Activated T-helper 1 cell treated with anti-CD3 and anti-CD28 coated beads, Interleukin-12 subunit alpha, Interleukin-12 subunit beta, Interleukin-2, Interleukin-4 antibody, amounts not matched to agents 30 ng/mL and 10 ng/mL and 1 ng/mL, durations not matched to agents 14 hours and 24 hours and 36 hours (primary cell): ENCODE results near the gene NFX1. TPM values are rescaled to one million over a fixed set of nuclear protein-coding genes. Genes with fewer than 3 reads are reported as not detected.
A peak's percentile ranks its signal among the peaks of the same experiment; 100 is the strongest.

Experiments
- DNase-seq: peaks from one replicate; pipeline ENCODE4 v3.0.0; 2021; ENCODE audit warnings: low spot score
- H3K27ac Mint-ChIP-seq: one replicate; pipeline ENCODE4 v1.8.0; 2021; ENCODE audit warnings: mild to moderate bottlenecking, mixed read lengths
- H3K27me3 Mint-ChIP-seq: one replicate; pipeline ENCODE4 v1.8.0; 2022; ENCODE audit warnings: mild to moderate bottlenecking, moderate library complexity, mixed read lengths; ENCODE audit not compliant: insufficient read depth
- H3K36me3 Mint-ChIP-seq: one replicate; pipeline ENCODE4 v1.8.0; 2021; ENCODE audit warnings: low read depth, mixed read lengths
- H3K4me1 Mint-ChIP-seq: one replicate; pipeline ENCODE4 v1.8.0; 2021; ENCODE audit warnings: low read depth, mixed read lengths
- H3K4me3 Mint-ChIP-seq: one replicate; pipeline ENCODE4 v1.8.0; 2021; ENCODE audit warnings: mild to moderate bottlenecking, moderate library complexity, mixed read lengths
- H3K9me3 Mint-ChIP-seq: one replicate; pipeline ENCODE4 v1.8.0; 2021; ENCODE audit warnings: mixed read lengths
- intact Hi-C: fragments of 100-400 bp; cut with micrococcal nuclease; formaldehyde crosslinking; loops from one replicate; pipeline ENCODE4 v1.15.1; 2024
- total RNA-seq: library from RNA; stranded (reverse); gene quantifications from 2 replicates; pipeline ENCODE4 v1.2.3, GENCODE V29; 2022

NFX1 gene
- total RNA-seq, 1 donor from 2014 or later, result 37.6 TPM

DNA sequence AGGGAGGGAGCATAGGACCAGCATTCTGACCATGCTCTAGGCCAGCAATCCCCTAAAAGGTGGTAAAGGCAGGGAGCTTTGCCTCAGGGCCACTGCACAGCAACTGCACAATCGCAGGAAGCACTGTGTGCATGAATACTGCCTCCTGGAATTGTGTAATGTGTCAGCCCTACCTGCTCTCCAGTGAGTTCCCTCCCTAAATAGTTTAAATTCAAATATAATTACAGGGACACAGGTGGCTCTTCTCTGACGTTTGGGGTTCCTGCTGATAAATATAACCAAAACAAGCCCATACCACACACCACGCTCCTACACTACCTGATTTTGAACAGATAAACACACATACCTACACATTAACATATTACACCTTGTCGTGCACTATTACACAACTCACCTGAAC lies 34.8 kb upstream of the NFX1 start:
- Mint-ChIP-seq H3K27ac (no peak overlapping the region), H3K4me3 (no peak overlapping the region), H3K4me1 (peaks cover 9% of the 10 kb centered on the region), H3K36me3 (peaks cover 58% of the 10 kb centered on the region), H3K27me3 (no peaks in the 10 kb centered on the region), H3K9me3 (no peaks in the 10 kb centered on the region)
- no peak for DNase-seq
- intact Hi-C loops, result no loop called here

DNA sequence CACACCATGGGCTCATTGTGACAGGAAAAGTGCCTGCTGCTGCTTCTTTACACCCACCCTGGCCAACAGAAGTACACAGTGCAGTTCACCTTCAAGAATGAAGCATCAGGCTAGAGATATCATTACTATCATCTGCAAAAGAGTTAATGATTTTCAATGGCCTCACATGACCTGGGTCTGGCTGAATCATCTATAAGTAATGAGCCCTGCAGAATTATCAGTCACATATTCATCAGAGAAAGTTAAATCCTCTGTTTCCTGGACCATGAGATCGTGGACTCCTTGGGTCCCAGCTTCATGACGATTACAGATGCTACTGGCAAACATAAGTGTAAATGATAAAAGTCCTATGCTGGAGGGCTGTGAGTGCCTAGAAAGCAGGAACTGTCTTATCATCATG lies 34.1 kb upstream of the NFX1 start:
- Mint-ChIP-seq H3K4me3 (no peak overlapping the region), H3K9me3 (no peaks in the 10 kb centered on the region), H3K4me1 (peaks cover 17% of the 10 kb centered on the region), H3K27me3 (no peaks in the 10 kb centered on the region), H3K36me3 (peaks cover 63% of the 10 kb centered on the region), H3K27ac (no peak overlapping the region)
- intact Hi-C loops, result no loop called here
- DNase-seq, result no peak

- no peak overlapping the region for H3K27ac Mint-ChIP-seq
- H3K36me3 Mint-ChIP-seq, result peaks cover 67% of the 10 kb centered on the region
- peaks cover 17% of the 10 kb centered on the region for H3K4me1 Mint-ChIP-seq
- intact Hi-C loops, result no loop called here
- H3K4me3 Mint-ChIP-seq, result no peak overlapping the region
- DNase-seq, result no peak
- H3K27me3 Mint-ChIP-seq, result no peaks in the 10 kb centered on the region
- no peaks in the 10 kb centered on the region for H3K9me3 Mint-ChIP-seq
Measured at GRCh38 chr9:33257276-33257675, 33.0 kb upstream of the NFX1 start.

DNA sequence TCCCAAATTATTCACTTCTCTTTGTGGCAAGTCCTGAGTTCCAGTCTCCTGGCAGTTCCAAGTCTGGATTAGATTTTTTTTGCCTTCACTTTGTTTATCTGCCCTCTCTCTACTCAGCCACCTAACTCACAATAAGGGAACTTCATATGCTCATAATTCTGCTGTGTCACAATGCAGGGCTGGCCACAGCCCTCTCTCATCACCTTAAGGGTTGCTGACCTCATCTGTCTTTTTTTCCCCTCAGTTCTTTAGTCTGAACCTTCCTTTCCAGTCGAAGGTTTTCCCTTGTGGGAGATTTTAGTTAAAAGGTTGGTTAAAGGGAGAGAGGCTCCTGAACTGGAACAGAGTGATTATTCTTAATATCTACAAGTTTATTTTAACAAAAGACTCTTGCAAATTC lies 29.9 kb upstream of the NFX1 start:
- H3K4me1 Mint-ChIP-seq, result peaks cover 30% of the 10 kb centered on the region
- H3K27ac Mint-ChIP-seq, result peak overlapping the region; percentile 2
- no peaks in the 10 kb centered on the region for H3K27me3 Mint-ChIP-seq
- peaks cover 57% of the 10 kb centered on the region for H3K36me3 Mint-ChIP-seq
- intact Hi-C loops, result no loop called here
- H3K9me3 Mint-ChIP-seq, result no peaks in the 10 kb centered on the region
- no peak for DNase-seq
- H3K4me3 Mint-ChIP-seq, result no peak overlapping the region

DNA sequence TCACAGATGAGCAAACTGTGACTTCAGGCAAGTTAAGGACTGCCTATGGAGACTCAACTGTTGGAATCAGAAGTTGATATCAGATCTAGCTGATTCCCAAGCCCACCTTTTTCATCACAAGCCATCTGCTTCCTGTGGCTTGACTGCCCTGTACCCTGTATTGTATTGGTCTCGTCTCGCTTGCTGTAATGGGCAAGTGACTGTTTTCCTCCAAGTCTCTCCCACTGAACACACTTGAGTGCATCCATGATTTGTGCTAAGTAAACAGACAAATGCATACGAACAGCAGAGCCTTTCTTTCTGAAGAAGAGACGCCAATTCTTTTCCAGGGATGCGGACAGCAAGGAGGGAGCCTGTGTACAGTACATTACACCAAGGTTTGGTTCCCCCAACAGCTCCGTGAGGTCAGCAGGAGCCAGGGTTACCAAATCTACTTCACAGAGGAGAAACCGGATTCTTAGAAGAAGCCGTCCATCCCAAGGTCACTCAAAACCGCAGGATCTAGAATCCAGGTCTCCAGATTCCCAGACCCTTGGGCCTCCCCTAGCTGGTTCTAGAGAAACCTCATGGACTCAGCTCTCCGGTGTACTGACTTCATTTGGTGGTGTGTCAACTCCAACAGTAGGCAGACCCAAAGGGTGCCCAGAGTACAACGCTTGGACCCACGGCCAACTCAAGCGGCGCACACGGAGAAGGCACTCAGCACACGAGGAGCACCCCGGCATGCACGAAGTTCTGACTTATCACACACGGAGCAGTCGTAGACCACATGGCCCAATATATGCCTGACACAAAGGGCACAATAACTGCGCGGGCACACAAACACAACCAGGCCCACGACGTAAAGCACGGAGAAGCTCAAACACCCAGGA lies 26.9 kb upstream of the NFX1 start:
- peaks cover 60% of the 10 kb centered on the region for H3K4me1 Mint-ChIP-seq
- intact Hi-C loops, result loop anchor here (1.0 to 2.0 kb wide), 8 partner anchors 27 to 785 kb away; partner anchors contain the start of genes APTX, B4GALT1, DNAJA1 and NFX1
- peak; percentile 7 for DNase-seq

GRCh38 chr9:33264003-33264472 lies 26.3 kb upstream of the NFX1 start:
- intact Hi-C loops, result loop anchor here (1.0 to 2.0 kb wide), 8 partner anchors 26 to 785 kb away; partner anchors contain the start of genes APTX, B4GALT1, DNAJA1 and NFX1
- H3K36me3 Mint-ChIP-seq, result peaks cover 46% of the 10 kb centered on the region

More for the DNA sequence above, 26.9 kb upstream of the NFX1 start:
- Mint-ChIP-seq H3K9me3 (no peaks in the 10 kb centered on the region), H3K4me3 (peak overlapping the region; percentile 96), H3K36me3 (peaks cover 50% of the 10 kb centered on the region), H3K27ac (peak overlapping the region; percentile 94), H3K27me3 (no peaks in the 10 kb centered on the region)

DNA sequence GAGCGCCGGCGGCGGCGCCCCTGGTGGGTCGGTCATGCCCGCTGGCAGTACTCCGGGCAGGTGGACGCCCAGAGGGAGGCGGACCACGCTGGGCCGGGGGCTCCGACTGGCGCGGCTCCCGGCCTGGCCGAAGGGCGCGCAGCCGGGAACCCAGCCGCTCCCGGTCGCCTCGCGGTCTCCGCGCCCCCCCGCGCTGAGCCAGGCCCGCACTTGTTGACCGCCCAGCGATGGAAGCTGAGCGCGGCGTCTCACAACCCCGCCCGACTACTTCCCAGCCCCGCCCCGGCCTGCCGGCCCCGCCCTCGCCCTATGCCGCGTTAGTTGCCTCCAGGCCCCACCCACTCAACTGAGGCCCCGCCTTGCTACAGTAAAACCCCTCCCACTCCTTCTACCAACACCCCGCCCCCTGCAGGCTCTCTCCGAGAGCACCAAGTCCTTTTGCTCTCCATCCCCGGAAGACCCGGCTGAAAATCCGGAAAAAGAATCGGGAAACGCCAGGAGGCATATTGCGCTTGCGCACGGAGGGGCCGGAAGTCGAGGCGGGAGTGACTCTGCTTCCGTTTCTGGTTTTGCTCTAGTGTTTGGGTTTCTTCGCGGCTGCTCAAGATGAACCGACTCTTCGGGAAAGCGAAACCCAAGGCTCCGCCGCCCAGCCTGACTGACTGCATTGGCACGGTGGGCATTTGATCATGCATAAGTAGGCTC lies 25.7 kb upstream of the NFX1 start, which contains the start of the genes BAG1 and CHMP5:
TSS of gene BAG1 (minus strand) at position 236 of the 705 bp plus-strand sequence.
TSS of gene CHMP5 (plus strand) at position 577 of the 705 bp plus-strand sequence. CDS start at position 607, 30 bp downstream.
- Mint-ChIP-seq H3K9me3 (no peaks in the 10 kb centered on the region), H3K27me3 (no peaks in the 10 kb centered on the region), H3K4me1 (peaks cover 58% of the 10 kb centered on the region), H3K27ac (peak within 1 kb of the TSS; percentile 94), H3K36me3 (peaks cover 45% of the 10 kb centered on the region), H3K4me3 (peak within 1 kb of the TSS; percentile 96)
- intact Hi-C loops, result loop anchor here (1.0 to 5.0 kb wide), 11 partner anchors 26 to 784 kb away; partner anchors contain the start of genes APTX, B4GALT1, DNAJA1 and NFX1
- peak; percentile 99 for DNase-seq

More at GRCh38 chr9:33264003-33264472, 26.3 kb upstream of the NFX1 start:
- Mint-ChIP-seq H3K27ac (peak overlapping the region; percentile 94), H3K4me1 (peaks cover 60% of the 10 kb centered on the region), H3K27me3 (no peaks in the 10 kb centered on the region), H3K4me3 (peak overlapping the region; percentile 96), H3K9me3 (no peaks in the 10 kb centered on the region)
- DNase-seq, result peak; percentile 28

DNA sequence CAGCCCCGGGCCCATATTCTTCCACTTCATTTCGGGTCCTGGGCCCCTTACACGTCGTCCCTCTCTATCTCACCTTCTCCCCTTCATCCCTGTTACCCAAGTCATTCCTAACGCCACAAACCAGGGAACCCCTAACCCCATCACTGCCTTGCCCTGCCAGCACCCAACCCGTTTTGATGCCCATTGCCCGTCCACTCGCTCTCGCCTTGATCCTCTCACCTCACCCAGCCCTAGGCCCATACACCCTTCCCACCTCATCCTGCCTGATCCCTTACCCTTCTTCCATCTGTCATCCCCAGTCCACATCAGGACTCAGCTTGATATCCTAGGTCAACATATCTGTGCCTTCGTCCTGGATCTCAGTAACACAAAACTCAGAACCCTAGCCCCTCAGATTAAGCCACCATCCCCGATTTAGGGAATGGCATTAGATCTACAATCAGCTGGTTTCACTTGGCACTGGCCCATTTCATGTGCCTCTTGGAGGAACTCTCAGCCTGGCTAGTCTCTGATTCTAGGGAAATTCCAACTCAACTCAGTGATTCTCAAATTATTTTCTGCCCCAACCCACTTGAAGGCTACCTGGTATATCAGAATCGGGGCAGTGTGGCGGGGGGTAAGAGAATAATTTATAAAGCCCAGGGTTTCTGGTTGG lies 25.0 kb upstream of the NFX1 start:
- intact Hi-C loops, result loop anchor here (1.0 to 5.0 kb wide), 4 partner anchors 41 to 783 kb away; partner anchors contain the start of genes NOL6, SMIM27, TOPORS and UBAP2
- Mint-ChIP-seq H3K9me3 (no peaks in the 10 kb centered on the region), H3K36me3 (peaks cover 43% of the 10 kb centered on the region), H3K27me3 (no peaks in the 10 kb centered on the region), H3K4me3 (peak overlapping the region; percentile 90), H3K4me1 (peaks cover 52% of the 10 kb centered on the region), H3K27ac (peak overlapping the region; percentile 85)
- no peak for DNase-seq

GRCh38 chr9:33267151-33267767 lies 23.1 kb upstream of the NFX1 start:
- no peak for DNase-seq
- Mint-ChIP-seq H3K36me3 (peaks cover 43% of the 10 kb centered on the region), H3K4me1 (peaks cover 57% of the 10 kb centered on the region), H3K4me3 (peak overlapping the region; percentile 90), H3K27ac (peak overlapping the region; percentile 81), H3K27me3 (no peaks in the 10 kb centered on the region), H3K9me3 (no peaks in the 10 kb centered on the region)
- intact Hi-C loops, result loop anchor here (5.0 kb wide), 1 partner anchor 715 kb away; the partner anchor contains the start of genes SMIM27 and TOPORS

- H3K4me3 Mint-ChIP-seq, result no peak overlapping the region
- H3K27ac Mint-ChIP-seq, result no peak overlapping the region
- H3K4me1 Mint-ChIP-seq, result peaks cover 64% of the 10 kb centered on the region
- no peak for DNase-seq
- H3K27me3 Mint-ChIP-seq, result no peaks in the 10 kb centered on the region
- intact Hi-C loops, result no loop called here
- no peaks in the 10 kb centered on the region for H3K9me3 Mint-ChIP-seq
- H3K36me3 Mint-ChIP-seq, result peaks cover 47% of the 10 kb centered on the region
Measured at GRCh38 chr9:33270146-33270545, 20.2 kb upstream of the NFX1 start.

GRCh38 chr9:33272061-33272460 lies 18.3 kb upstream of the NFX1 start:
- intact Hi-C loops, result no loop called here
- no peak for DNase-seq
- Mint-ChIP-seq H3K9me3 (no peaks in the 10 kb centered on the region), H3K27me3 (no peaks in the 10 kb centered on the region), H3K4me1 (peaks cover 45% of the 10 kb centered on the region), H3K4me3 (no peak overlapping the region), H3K36me3 (peaks cover 55% of the 10 kb centered on the region), H3K27ac (no peak overlapping the region)
